HEK293T (cell line): ENCODE results near the gene EXD3.

ENCODE experiments used
- ARNT ChIP-seq: fragments of 450-650 bp; IDR thresholded peaks from 2 replicates; pipeline ENCODE4 v1.6.1; 2017; ENCODE audit warnings: mild to moderate bottlenecking
- BHLHE40 ChIP-seq: fragments of 450-650 bp; IDR thresholded peaks from 2 replicates; pipeline ENCODE4 v1.6.1; 2016; ENCODE audit warnings: mild to moderate bottlenecking, moderate library complexity, borderline replicate concordance
- ELF4 ChIP-seq: fragments of 450-650 bp; IDR thresholded peaks from 2 replicates; pipeline ENCODE4 v1.6.1; 2017; ENCODE audit warnings: antibody characterized with exemption
- FOXA1 ChIP-seq: fragments of 450-650 bp; IDR thresholded peaks from 2 replicates; pipeline ENCODE4 v1.6.1; 2016; ENCODE audit warnings: mild to moderate bottlenecking
- FOXK2 ChIP-seq: fragments of 450-650 bp; IDR thresholded peaks from 2 replicates; pipeline ENCODE4 v1.6.1; 2016; ENCODE audit warnings: mild to moderate bottlenecking
- L3MBTL2 ChIP-seq: fragments of 450-650 bp; conservative IDR thresholded peaks from 2 replicates; pipeline ENCODE4 v1.6.1; 2016; ENCODE audit warnings: mild to moderate bottlenecking
- NFRKB ChIP-seq: fragments of 450-650 bp; IDR thresholded peaks from 2 replicates; pipeline ENCODE4 v1.6.1; 2016; ENCODE audit warnings: mild to moderate bottlenecking, moderate library complexity
- PKNOX1 ChIP-seq: fragments of 450-650 bp; IDR thresholded peaks from 2 replicates; pipeline ENCODE4 v1.6.1; 2016
- SP1 ChIP-seq: fragments of 450-650 bp; IDR thresholded peaks from 2 replicates; pipeline ENCODE4 v1.6.1; 2017
- TARDBP ChIP-seq: fragments of 450-650 bp; IDR thresholded peaks from 2 replicates; pipeline ENCODE4 v1.6.1; 2016
- ZNF384 ChIP-seq: fragments of 450-650 bp; IDR thresholded peaks from 2 replicates; pipeline ENCODE4 v1.6.1; 2016

GRCh38 chr9:137317718-137318511 lies 105.0 kb downstream of the EXD3 start:
- no peak for TF ChIP-seq FOXK2
- no peak for TF ChIP-seq TARDBP
- no peak for TF ChIP-seq L3MBTL2
- no peak for TF ChIP-seq SP1
- TF ChIP-seq NFRKB = no peak
- TF ChIP-seq BHLHE40 = no peak
- no peak for TF ChIP-seq ARNT
- no peak for TF ChIP-seq FOXA1
- TF ChIP-seq ELF4 = no peak
- TF ChIP-seq ZNF384 = no peak
- TF ChIP-seq PKNOX1 = no peak
